Loucy (cell line): ENCODE data around the gene MAST4.

Experiments used
- H2AFZ ChIP-seq: fragments of 200-600 bp; sonication (generic); 2 replicates; pipeline ENCODE4 v1.6.0; 2016; ENCODE audit warnings: antibody characterized with exemption, mild to moderate bottlenecking, low read length, moderate library complexity
- H3F3A ChIP-seq: fragments of 200-600 bp; 2 replicates; pipeline ENCODE4 v1.6.0; 2016; ENCODE audit warnings: antibody characterized with exemption, low read depth, mild to moderate bottlenecking
- H3K27me3 ChIP-seq: fragments of 200-600 bp; sonication (generic); 2 replicates; pipeline ENCODE4 v1.6.1; 2014; ENCODE audit warnings: low read length, mild to moderate bottlenecking; ENCODE audit not compliant: insufficient read depth, poor library complexity, severe bottlenecking
- H3K36me3 ChIP-seq: fragments of 200-600 bp; sonication (generic); 2 replicates; pipeline ENCODE4 v1.6.1; 2016; ENCODE audit warnings: low read length; ENCODE audit not compliant: insufficient read depth
- H3K4me1 ChIP-seq: fragments of 200-600 bp; sonication (generic); 2 replicates; pipeline ENCODE4 v1.5.1; 2014; ENCODE audit warnings: low read length, mild to moderate bottlenecking; ENCODE audit not compliant: insufficient read depth, poor library complexity, severe bottlenecking
- H3K4me2 ChIP-seq: fragments of 200-600 bp; sonication (generic); 2 replicates; pipeline ENCODE4 v1.6.0; 2014; ENCODE audit warnings: antibody characterized with exemption, low read length, low read depth, mild to moderate bottlenecking; ENCODE audit not compliant: poor library complexity, severe bottlenecking
- H3K4me3 ChIP-seq: fragments of 200-600 bp; sonication (generic); 2 replicates; pipeline ENCODE4 v1.5.1; 2014; ENCODE audit warnings: low read length, mild to moderate bottlenecking, mixed read lengths; ENCODE audit not compliant: poor library complexity, severe bottlenecking
- H3K79me2 ChIP-seq: fragments of 200-600 bp; sonication (generic); 2 replicates; pipeline ENCODE4 v1.6.1; 2014; ENCODE audit warnings: low read length; ENCODE audit not compliant: insufficient read depth
- H3K9ac ChIP-seq: fragments of 200-600 bp; sonication (generic); 2 replicates; pipeline ENCODE4 v1.6.0; 2014; ENCODE audit warnings: mild to moderate bottlenecking, low read depth, low read length, moderate library complexity; ENCODE audit not compliant: poor library complexity, severe bottlenecking
- H3K9me2 ChIP-seq: fragments of 200-600 bp; sonication (generic); replicated peaks from 2 replicates; pipeline ENCODE4 v1.6.1; 2016; ENCODE audit warnings: low read depth, low read length, mixed read lengths
- H3K9me3 ChIP-seq: fragments of 200-600 bp; sonication (generic); 2 replicates; pipeline ENCODE4 v1.6.1; 2014; ENCODE audit warnings: mild to moderate bottlenecking, antibody characterized with exemption, low read length, low read depth; ENCODE audit not compliant: insufficient read depth
- H4K20me1 ChIP-seq: fragments of 200-600 bp; sonication (generic); 2 replicates; pipeline ENCODE4 v1.6.0; 2014; ENCODE audit warnings: antibody characterized with exemption, low read length, mild to moderate bottlenecking; ENCODE audit not compliant: insufficient read depth, poor library complexity, severe bottlenecking
- CTCF ChIP-seq: fragments of 200-600 bp; sonication (generic); conservative IDR thresholded peaks from 2 replicates; pipeline ENCODE4 v1.5.1; 2014; ENCODE audit warnings: mild to moderate bottlenecking, antibody characterized with exemption, low read length
- EZH2phosphoT487 ChIP-seq: fragments of 200-600 bp; IDR thresholded peaks from 2 replicates; pipeline ENCODE4 v1.6.1; 2018; ENCODE audit warnings: antibody characterized with exemption, mild to moderate bottlenecking, moderate library complexity, borderline replicate concordance

MAST4 gene

GRCh38 chr5:66912787-66913186 lies 316.6 kb downstream of the MAST4 start:
- Histone ChIP-seq H3K36me3 (no peaks in the 10 kb centered on the region), H3K4me3 (no peak overlapping the region), H3K9ac (no peak overlapping the region), H3K4me1 (peaks cover 4% of the 10 kb centered on the region), H4K20me1 (no peaks in the 10 kb centered on the region), H3K4me2 (no peak overlapping the region), H3K79me2 (no peaks in the 10 kb centered on the region), H3F3A (no peaks in the 10 kb centered on the region), H2AFZ (no peak overlapping the region), H3K27me3 (no peaks in the 10 kb centered on the region), H3K9me2 (no peaks in the 10 kb centered on the region), H3K9me3 (no peaks in the 10 kb centered on the region)
- TF ChIP-seq EZH2phosphoT487 (no peak), CTCF (no peak)

- Histone ChIP-seq H2AFZ (no peak overlapping the region), H4K20me1 (no peaks in the 10 kb centered on the region), H3K4me2 (no peak overlapping the region), H3K9ac (no peak overlapping the region), H3F3A (no peaks in the 10 kb centered on the region), H3K27me3 (no peaks in the 10 kb centered on the region), H3K36me3 (no peaks in the 10 kb centered on the region), H3K4me1 (peaks cover 4% of the 10 kb centered on the region), H3K79me2 (no peaks in the 10 kb centered on the region), H3K4me3 (no peak overlapping the region), H3K9me3 (no peaks in the 10 kb centered on the region), H3K9me2 (no peaks in the 10 kb centered on the region)
- no peak for TF ChIP-seq EZH2phosphoT487
- TF ChIP-seq CTCF = no peak
Observed at GRCh38 chr5:66915531-66915930, 319.3 kb downstream of the MAST4 start.

- H3K4me2 ChIP-seq = no peak overlapping the region
- peaks cover 7% of the 10 kb centered on the region for H3K4me1 ChIP-seq
- H3K9ac ChIP-seq = no peak overlapping the region
- no peaks in the 10 kb centered on the region for H3K9me2 ChIP-seq
- H3K36me3 ChIP-seq = no peaks in the 10 kb centered on the region
- H3K9me3 ChIP-seq = no peaks in the 10 kb centered on the region
- H3F3A ChIP-seq = no peaks in the 10 kb centered on the region
- H3K27me3 ChIP-seq = no peaks in the 10 kb centered on the region
- H4K20me1 ChIP-seq = no peaks in the 10 kb centered on the region
- H3K4me3 ChIP-seq = no peak overlapping the region
- no peaks in the 10 kb centered on the region for H3K79me2 ChIP-seq
- TF ChIP-seq CTCF (no peak), EZH2phosphoT487 (no peak)
- H2AFZ ChIP-seq = no peak overlapping the region
Observed at GRCh38 chr5:66922881-66923280, 326.7 kb downstream of the MAST4 start.
